Omental fat pad (tissue), 4 donors: ENCODE results near the gene FOXP1. TPM values are rescaled to one million over a fixed set of nuclear protein-coding genes. Genes with fewer than 3 reads are reported as not detected.

Experiments
- ATAC-seq: fragments of 150-250 bp; one replicate; pipeline ENCODE4 v1.9.1; 2016; ENCODE audit warnings: mild to moderate bottlenecking, moderate library complexity; ENCODE audit not compliant: low FRiP score
- DNase-seq: peaks from one replicate; pipeline ENCODE4 v3.0.0-alpha.2; 2019; ENCODE audit warnings: low spot score
- CTCF ChIP-seq, 3 donors: fragments of 450-650 bp; IDR thresholded peaks; one replicate each; pipeline ENCODE4 v1.5.1; 2016 to 2017; ENCODE audit warnings: antibody characterized with exemption in 3 of 3, mild to moderate bottlenecking in 3 of 3, moderate library complexity in 2 of 3
- total RNA-seq, 4 donors: library from RNA; depleted of rRNA; stranded (reverse); fragments of >200 nt; gene quantifications; one replicate each; pipeline ENCODE4 v1.1.0, GENCODE V29; 2016

Gene FOXP1
- total RNA-seq, 4 donors from 2014 or later = 72.4 to 128 (median 76.7) TPM

DNA sequence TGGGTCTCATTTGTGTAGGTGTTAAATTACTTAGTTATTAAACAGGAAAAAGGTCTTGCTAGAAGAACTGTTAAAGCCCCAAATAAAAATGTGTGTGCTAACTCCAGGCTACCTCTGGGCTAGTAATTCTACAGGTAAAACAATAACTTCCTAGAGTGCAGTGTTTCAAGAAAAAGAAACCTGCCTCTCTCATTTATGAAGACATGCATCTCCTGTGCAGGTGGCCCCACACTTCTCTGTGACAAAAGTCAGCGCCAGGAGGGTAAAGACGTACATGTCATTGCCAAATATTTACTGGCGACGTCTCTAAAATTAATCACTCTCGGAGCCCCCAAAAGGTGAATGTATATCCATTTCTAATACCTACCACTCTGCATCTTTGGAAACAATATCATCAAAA is 131.7 kb downstream of the FOXP1 start:
- no peak for TF ChIP-seq CTCF (IDR thresholded peaks at IDR 0.05)
- DNase-seq (no peak), ATAC-seq (no peak)

GRCh38 chr3:71451060-71451459 is 132.5 kb downstream of the FOXP1 start:
- no peak for TF ChIP-seq CTCF (IDR thresholded peaks at IDR 0.05)
- no peak for ATAC-seq
- DNase-seq = no peak

DNA sequence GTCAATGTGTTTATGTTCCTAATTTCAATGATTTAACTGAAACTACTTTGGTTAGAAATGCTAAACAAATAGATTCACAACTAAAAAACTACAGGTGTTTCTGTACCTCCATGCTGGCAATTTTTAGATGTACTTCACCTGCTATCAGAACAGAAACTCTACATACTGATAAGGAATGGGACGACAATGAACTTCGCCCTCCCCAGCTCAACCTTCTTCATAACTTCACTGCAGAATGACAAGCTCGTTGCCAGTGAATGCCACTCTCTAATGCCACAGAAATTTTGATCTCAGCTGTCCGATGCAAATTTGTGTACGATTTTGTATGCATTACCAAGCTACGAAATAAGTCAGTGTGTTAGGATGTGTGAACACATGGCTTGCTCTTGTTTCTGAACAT is 133.4 kb downstream of the FOXP1 start:
- DNase-seq (no peak), ATAC-seq (no peak)
- TF ChIP-seq CTCF (IDR thresholded peaks at IDR 0.05) = no peak

- ATAC-seq (no peak), DNase-seq (no peak)
- no peak for TF ChIP-seq CTCF (IDR thresholded peaks at IDR 0.05)
These were observed 135.7 kb downstream of the FOXP1 start for GRCh38 chr3:71447803-71448202.

DNA sequence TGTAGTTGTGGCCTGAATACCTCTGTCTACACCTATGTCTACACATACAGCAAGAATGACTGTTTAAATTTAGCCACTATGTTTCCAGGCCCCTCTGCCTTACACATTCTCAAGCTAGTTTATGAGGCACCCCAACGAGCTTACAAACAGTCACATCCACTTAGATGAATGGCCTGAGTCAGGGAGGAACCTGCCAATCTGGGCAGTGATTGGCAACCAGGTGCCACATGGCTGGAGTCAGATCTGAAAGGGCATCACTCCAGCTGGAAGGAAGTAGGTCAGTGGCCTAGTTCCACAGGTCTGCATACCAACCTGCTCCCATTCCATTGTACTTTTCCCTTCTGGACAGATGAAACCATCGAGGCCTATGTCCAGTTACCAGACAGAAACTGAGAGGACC is 136.3 kb downstream of the FOXP1 start:
- no peak for DNase-seq
- ATAC-seq = no peak
- TF ChIP-seq CTCF (IDR thresholded peaks at IDR 0.05) = no peak

DNA sequence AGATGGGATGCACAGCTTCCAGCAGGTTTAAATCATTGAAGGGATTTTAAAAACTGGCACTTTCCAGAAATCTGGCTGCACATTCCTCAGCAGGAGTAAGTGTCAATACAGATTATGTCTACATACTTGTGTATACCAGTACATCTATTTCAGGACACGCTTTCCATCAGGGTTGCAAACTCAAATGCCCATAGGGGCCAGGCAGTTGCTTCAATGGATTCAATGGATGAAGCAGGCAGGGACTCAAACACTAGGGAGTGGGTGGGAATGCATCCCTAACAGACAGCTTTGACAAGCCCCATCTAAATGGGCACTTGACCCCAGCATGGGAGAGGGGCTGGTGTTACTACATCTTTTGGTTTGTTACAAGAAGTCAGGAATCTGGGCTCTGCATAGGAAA is 136.8 kb downstream of the FOXP1 start:
- ATAC-seq = no peak
- TF ChIP-seq CTCF (IDR thresholded peaks at IDR 0.05) = no peak

DNA sequence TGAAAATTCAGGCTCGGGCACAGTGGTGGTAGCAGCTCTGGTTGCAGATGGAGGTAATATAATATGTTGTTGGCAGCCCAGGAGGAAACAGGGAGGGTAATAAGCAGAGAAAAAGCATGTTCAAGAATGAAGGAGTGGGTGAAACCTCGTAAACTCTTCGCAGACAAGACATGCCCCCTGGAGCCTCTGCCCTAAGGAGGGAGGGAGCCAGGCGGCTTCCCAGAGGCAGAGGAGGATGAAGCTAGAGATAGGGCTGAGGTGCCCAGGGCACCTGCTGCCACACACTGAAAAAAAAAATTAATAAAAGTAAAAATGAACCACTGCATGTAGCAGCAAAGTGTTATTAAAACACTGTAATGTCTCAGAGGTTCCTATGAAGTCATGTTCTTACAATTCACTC is 137.3 kb downstream of the FOXP1 start:
- TF ChIP-seq CTCF (IDR thresholded peaks at IDR 0.05) = no peak
- no peak for DNase-seq
- no peak for ATAC-seq

More for the DNA sequence above, 136.8 kb downstream of the FOXP1 start:
- no peak for DNase-seq
